HT-29 (cell line): ENCODE measurements around the gene TP53I11. TPM values are rescaled to one million over a fixed set of nuclear protein-coding genes. Genes with fewer than 3 reads are reported as not detected.

ENCODE experiments used
- DNase-seq: peaks from one replicate; pipeline ENCODE4 v3.0.0-alpha.2; 2015; ENCODE audit warnings: low spot score
- total RNA-seq: library from RNA; depleted of rRNA; stranded (reverse); fragments of >200 nt; shearing (Covaris generic); gene quantifications from 2 replicates; pipeline ENCODE4 v1.2.3, GENCODE V29; 2014

The TP53I11 gene
- total RNA-seq, 1 experiment from 2014 or later, result 65.5 TPM

- no peak for DNase-seq
Observed at GRCh38 chr11:44915004-44915403, 35.7 kb downstream of the TP53I11 start.

- DNase-seq, result no peak
Observed at GRCh38 chr11:44914105-44914504, 36.6 kb downstream of the TP53I11 start.

DNA sequence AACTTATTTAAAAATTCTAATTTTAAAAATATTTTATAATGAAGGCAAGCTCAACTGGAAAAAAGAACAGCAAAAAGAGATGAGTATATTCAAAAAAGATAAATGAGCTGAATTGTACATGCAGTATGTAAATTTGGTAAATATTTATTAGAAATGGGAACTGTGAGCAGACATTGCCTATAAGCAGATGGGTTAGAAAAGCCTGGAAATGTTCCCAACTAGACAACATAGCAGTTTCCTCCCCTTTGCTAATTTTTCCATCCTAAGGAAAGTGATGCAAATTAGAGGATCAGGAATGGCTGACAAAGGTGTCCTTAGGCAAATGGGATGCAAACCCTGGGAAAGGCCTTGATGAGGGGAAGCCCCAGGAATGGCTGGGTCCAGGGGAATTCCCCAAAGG is 37.2 kb downstream of the TP53I11 start:
- no peak for DNase-seq

GRCh38 chr11:44912270-44912987 is 38.3 kb downstream of the TP53I11 start:
- no peak for DNase-seq

- DNase-seq, result peak; percentile 97
Observed at GRCh38 chr11:44911029-44911814, 39.5 kb downstream of the TP53I11 start.

GRCh38 chr11:44910591-44910990 is 40.1 kb downstream of the TP53I11 start:
- DNase-seq, result no peak

GRCh38 chr11:44909557-44909956 is 41.1 kb downstream of the TP53I11 start:
- no peak for DNase-seq

DNA sequence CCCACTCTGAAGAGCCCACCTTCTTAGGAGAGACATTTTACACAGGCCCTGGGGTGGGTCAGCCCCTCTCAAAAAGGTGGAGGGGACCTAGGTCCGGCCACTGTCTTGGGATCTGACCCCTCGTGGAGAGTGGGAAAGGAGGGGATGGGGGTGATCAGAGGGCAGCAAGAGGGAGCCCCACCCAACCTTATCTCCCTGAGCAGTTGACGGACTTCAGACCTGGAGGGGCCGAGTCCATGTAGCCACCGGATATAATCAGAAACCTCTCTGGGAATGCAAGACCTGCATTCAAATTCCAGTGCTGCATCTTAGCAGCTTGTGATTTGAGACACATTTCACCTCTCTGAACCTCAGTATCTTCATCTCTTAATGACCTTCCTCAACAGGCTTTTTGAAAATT is 44.0 kb downstream of the TP53I11 start:
- DNase-seq, result no peak

DNA sequence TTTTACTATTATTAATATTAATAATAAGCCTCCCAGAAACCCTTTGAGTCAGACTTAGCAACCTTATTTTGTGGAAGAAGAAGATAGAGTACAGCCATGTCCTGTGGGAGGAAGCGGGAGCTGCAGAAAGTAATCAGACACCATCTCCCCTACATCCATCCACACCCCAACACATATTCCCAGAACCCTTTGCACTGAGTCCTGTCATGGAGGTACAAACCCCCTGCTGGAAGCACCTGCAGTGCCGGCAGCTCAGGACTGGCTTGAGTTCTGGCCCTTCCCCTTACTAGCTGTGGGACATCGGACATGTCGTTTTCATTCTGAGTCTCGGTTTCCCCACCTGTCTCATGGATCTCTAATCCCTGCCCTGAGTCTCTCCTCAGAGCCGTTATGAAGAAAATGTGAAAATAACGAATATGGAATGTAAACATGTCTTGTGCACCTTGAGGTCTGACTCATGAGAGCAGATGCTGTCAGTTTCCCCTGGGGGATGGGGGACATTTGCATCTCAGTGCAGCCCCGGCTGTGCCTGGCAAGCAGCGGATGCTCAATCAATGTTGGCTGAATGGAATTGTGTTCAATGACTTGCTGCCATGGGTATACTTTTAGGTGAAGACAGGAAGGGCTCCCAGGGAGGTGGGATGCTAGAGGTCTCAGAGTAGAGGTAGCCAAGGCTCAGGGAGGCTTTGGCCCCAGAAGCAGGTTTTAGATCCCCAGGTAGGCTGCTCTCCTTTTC is 45.4 kb downstream of the TP53I11 start:
- no peak for DNase-seq

GRCh38 chr11:44904261-44905020 is 46.2 kb downstream of the TP53I11 start:
- no peak for DNase-seq

- DNase-seq, result no peak
Observed at GRCh38 chr11:44903518-44903917, 47.2 kb downstream of the TP53I11 start.

DNA sequence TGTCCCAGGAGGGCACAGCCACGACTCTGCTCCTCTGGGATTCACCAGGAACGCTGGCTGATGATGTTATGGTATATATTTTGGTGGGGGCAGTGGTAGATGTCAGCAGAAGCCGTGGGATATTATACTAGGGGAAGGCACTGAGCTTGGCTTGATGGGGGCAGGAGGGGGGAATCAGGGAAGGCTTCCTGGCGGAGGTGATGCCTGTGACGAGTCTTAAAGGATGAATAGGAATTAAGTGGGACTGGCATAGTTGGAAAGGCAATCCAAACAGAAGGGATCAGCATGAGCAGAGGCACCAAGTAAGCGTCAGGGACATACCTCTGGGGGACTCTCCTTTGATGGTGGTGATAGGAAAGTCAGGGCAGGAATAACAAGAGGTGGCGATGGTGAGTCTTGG is 47.6 kb downstream of the TP53I11 start:
- DNase-seq, result no peak

DNA sequence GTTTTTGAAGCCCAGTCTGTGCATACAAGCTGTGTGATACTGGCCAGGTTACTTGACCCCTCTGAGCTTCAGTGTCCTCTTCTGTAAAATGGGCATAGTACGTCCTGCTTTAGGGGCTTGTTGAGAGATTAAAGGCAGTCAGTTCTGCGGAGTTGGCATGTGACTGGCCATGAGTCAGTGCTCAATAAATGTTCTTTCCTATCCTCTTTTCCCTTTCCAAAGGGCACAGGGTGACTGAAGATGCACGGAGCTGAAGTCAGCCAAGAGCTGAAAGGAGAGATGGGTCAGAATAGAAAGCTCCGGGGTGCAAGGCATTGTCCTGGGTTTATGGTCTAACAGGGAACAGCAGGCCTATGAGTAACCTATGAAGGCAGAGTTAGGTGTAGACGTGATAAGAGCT is 48.9 kb downstream of the TP53I11 start:
- DNase-seq, result no peak

DNA sequence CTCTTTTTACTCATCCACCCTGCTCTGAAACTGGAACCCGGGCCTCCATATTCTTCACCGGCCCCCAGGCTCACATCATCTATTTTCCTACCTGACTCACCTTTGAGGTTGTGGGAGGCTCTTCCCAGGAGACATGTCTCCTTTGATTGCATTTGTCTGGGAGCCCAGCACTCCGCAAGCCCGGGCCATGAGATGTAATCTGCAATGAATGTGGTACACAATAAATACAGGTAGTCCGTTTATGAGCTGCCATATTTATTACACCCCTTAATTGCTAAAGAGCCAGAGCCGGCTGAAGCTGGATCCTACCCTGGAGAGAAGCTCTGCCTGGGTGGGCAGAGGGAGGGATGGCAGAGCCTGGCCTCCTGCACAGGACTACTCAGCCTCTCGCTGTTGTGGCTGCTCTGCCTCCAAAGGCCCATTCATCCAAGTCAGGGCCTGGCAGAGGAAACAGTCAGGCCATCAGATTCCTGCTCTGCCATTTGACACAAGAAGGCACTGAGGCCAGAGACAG is 49.5 kb downstream of the TP53I11 start:
- no peak for DNase-seq

DNA sequence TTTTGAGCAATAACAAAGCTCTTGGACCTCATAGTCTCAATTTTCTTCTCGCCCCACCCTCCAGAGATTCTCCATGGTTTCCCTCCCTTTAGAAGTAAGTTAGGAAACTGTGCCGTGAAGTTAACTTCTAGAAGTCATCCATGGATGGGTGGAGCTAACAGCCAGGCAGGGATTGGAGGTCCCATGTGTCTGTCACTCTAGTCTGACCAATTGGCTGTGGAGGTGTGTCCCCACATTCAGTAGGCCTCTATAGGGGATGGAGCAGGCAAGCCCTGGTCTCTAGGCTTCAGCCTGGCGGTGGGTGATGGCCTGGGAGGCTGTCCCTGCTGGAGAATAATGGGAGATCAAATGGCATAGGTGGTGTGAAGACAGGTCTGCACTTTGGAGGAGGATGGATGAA is 50.7 kb downstream of the TP53I11 start:
- peak; percentile 75 for DNase-seq

GRCh38 chr11:44893846-44894617 is 56.7 kb downstream of the TP53I11 start:
- DNase-seq, result peak; percentile 63

DNA sequence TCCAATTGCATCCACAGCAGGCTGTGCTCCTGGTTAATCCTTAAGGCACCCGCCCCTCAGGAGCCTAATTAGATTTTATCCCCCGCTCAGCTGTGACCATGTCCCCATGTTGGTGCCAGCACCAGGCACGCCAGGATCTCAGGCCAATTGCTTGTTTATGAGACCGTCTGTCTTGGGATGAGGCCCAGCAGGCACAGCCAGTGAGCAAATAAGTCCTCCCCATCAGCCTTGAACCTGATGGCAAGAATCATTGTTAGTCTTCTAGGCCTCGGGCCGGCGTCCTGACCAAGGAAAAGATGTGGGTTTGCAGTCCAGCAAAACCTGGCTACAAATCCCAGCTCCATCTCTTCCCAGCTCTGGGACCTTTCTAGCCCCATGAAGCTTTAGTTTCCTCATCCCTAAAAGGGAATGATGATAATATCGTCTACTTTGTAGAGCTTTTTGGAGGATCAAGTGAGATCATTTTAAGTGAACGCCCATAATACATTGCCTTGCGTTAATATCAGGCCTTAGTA is 57.3 kb downstream of the TP53I11 start:
- DNase-seq, result no peak

DNA sequence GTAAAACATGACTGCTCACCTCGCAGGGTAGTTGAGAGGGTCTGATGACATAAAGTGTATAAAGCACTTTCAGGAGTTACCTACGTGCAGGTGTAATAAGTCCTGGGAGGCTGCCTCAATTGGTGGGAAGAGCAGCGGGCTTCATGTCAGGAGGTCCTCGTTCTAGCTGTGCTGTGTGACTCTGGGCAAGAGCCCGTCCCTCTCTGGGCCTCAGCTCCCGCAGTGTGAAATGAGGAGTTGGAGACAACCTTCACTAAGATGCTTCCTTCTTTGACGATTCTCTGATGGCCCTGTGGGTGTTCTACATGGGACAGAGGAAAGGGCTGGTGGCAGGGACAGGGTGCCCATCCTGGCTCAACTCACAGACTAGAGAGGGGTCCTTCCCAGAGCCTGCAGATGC is 57.8 kb downstream of the TP53I11 start:
- DNase-seq, result no peak

GRCh38 chr11:44889266-44889665 is 61.4 kb downstream of the TP53I11 start:
- no peak for DNase-seq

DNA sequence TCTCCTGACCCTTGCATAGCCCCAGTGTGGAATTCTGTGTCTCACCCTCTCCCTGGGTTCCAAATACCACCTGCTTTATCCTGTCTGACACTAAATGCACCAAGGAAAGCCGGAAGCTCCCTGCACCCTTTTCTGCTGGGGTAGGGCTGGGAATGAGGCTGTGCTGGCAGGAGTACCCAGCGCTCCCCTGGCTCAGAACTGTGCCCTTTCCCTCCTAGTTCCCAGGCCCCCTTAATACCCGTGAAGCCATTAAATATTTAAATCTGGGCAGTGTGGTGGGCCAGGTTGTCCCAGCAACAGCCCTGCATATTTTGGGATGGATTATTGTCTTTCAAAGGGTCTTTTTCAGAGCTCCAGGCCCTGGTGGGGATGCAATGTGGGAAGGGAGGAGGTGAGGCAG is 63.0 kb downstream of the TP53I11 start:
- no peak for DNase-seq

GRCh38 chr11:44886790-44887140 is 63.9 kb downstream of the TP53I11 start:
- DNase-seq, result no peak
